ENCODE data around the gene HK3. TPM values are rescaled to one million over a fixed set of nuclear protein-coding genes. Genes with fewer than 3 reads are reported as not detected.

Gene HK3
- total RNA-seq, 2 donors from 2014 or later = 0.50 to 4.7 TPM

DNA sequence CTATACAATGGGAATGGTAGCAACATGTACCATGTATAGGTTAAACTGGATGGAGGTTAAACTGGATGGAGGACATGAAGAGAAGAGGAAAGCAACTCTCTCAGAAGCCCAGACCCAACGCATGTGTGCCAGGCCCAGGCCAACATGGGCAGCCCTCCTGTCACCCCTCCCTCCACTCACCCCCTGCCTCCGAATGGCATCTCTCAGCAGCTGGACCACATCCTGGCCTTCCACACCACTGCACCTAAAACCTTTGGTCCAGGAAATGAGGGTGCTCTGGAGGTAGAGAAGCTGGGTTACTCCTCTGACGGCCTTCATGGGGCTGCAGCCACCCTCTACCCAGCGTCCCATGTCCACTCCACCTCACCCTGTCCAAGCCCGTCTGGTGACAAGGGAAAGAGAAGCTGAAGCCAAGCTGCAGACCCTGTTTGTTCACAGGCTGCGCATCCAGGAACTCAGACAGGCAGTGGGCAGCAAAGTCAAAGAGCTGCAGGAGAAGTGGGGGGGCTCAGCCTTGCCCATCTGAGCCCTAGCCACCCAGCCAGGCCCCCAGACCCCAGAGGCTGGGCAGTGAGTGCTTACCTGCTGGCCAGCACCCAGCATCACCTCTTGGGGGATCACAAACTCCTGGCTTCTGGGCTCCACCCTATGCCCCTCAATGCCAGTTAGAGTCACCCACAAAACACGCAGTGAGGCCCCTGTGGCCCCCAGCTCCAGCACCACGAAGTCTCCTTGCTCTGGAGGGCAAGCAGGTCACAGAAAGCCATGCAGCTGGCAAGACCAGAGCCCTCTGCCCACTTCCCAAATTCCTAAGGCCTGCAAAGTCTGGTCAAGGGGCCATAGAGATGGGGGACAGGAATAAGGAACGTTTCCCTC, 8.5 kb downstream of the HK3 start:
- no peak overlapping the region for H3K27ac ChIP-seq
- WGBS = 90% methylated on average over 8 of the region's 9 CpGs
- no peaks in the 10 kb centered on the region for H3K9me3 ChIP-seq
- intact Hi-C loops (cut with DNase I) = no loop called here
- TF ChIP-seq POLR2A (IDR thresholded peaks at IDR 0.05) = no peak
- no peak for TF ChIP-seq POLR2AphosphoS5 (IDR thresholded peaks at IDR 0.05)
- TF ChIP-seq, protein P1, sequence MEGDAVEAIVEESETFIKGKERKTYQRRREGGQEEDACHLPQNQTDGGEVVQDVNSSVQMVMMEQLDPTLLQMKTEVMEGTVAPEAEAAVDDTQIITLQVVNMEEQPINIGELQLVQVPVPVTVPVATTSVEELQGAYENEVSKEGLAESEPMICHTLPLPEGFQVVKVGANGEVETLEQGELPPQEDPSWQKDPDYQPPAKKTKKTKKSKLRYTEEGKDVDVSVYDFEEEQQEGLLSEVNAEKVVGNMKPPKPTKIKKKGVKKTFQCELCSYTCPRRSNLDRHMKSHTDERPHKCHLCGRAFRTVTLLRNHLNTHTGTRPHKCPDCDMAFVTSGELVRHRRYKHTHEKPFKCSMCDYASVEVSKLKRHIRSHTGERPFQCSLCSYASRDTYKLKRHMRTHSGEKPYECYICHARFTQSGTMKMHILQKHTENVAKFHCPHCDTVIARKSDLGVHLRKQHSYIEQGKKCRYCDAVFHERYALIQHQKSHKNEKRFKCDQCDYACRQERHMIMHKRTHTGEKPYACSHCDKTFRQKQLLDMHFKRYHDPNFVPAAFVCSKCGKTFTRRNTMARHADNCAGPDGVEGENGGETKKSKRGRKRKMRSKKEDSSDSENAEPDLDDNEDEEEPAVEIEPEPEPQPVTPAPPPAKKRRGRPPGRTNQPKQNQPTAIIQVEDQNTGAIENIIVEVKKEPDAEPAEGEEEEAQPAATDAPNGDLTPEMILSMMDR (IDR thresholded peaks at IDR 0.05) = no peak
- DNase-seq (ENCODE audit: low spot score) = no peak
- no peak overlapping the region for H3K4me3 ChIP-seq
- H3K27me3 ChIP-seq (replicated peaks; ENCODE audit: insufficient read depth) = no peaks in the 10 kb centered on the region
- no peaks in the 10 kb centered on the region for H3K36me3 ChIP-seq
- H3K4me1 ChIP-seq (replicated peaks) = no peaks in the 10 kb centered on the region

DNA sequence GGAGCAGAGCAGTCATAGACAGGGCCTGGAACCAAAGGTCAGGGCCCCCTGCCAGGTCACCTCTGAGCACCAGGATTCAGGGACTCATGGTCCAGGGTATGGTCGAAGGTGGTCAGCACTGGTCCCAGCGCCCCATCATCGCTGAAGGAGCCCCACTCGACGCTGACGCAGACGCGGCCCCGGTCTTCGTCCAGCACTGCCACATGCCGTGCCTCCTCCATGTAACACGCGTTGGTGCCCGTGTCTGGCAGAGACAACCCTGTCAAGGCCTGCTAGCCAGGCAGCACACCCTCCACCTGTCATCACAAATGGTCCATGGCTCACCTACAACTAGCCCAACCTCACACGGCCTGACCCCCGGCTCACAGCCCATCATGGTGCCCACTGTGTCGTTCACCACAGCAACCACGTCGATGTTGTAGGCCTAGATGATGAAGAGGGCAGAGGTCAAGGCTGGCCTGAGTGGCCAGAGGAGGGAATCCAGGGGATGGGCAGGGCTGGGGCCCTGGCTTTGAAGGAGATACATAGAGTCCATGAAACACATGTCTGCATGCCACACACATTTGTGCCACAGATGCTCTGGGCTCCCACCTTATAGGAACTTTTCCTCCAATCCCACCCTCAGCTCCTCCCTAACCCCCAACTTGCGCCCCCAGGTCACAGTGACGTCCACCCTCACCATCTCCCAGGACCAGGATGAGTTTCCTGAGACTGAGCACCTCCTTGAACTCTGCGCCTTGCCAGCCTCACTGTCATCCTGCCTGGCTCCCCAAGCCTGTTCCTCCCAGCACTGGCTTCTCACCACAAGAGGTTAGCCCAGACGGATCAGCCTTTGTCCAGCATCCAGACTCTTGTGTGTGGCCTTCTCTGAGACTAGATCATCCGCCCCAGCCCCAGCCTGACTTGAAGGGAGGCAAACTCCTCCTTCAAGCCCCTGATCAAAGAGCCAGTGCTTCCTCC, 9.5 kb downstream of the HK3 start:
- no peaks in the 10 kb centered on the region for H3K4me1 ChIP-seq (replicated peaks)
- intact Hi-C loops (cut with DNase I) = no loop called here
- TF ChIP-seq POLR2AphosphoS5 (IDR thresholded peaks at IDR 0.05) = no peak
- TF ChIP-seq POLR2A (IDR thresholded peaks at IDR 0.05) = no peak
- TF ChIP-seq, protein P1 (IDR thresholded peaks at IDR 0.05) = no peak
- no peaks in the 10 kb centered on the region for H3K36me3 ChIP-seq
- WGBS = 84% methylated on average over 10 of the region's 24 CpGs
- no peak for DNase-seq (ENCODE audit: low spot score)
- no peak overlapping the region for H3K27ac ChIP-seq
- no peak overlapping the region for H3K4me3 ChIP-seq
- no peaks in the 10 kb centered on the region for H3K9me3 ChIP-seq
- H3K27me3 ChIP-seq (replicated peaks; ENCODE audit: insufficient read depth) = no peaks in the 10 kb centered on the region

DNA sequence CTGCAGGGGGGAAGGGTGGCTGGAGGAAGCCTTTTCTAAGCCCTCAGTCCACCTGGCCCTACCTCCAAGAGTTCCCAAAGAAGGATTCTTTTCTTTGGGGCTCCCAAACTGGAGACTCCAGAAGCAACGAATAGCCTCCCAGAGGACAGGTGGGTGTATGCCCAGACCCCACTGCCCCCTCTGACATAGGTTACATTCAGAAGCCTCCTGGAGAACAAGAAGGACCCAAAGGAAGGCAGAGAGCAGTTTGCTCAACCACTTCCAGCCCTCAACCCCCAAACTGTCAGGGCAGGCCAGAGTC, 10.3 kb downstream of the HK3 start:
- DNase-seq (ENCODE audit: low spot score) = no peak
- intact Hi-C loops (cut with DNase I) = no loop called here
- Histone ChIP-seq H3K4me3 (no peak overlapping the region), H3K4me1 (replicated peaks) (no peaks in the 10 kb centered on the region), H3K27me3 (replicated peaks; ENCODE audit: insufficient read depth) (no peaks in the 10 kb centered on the region), H3K27ac (no peak overlapping the region), H3K9me3 (no peaks in the 10 kb centered on the region), H3K36me3 (no peaks in the 10 kb centered on the region)
- TF ChIP-seq, protein P1 (IDR thresholded peaks at IDR 0.05) = no peak
- TF ChIP-seq POLR2A (IDR thresholded peaks at IDR 0.05) (no peak), POLR2AphosphoS5 (IDR thresholded peaks at IDR 0.05) (no peak)
- 93% methylated on average over 1 of the region's 1 CpG for WGBS

DNA sequence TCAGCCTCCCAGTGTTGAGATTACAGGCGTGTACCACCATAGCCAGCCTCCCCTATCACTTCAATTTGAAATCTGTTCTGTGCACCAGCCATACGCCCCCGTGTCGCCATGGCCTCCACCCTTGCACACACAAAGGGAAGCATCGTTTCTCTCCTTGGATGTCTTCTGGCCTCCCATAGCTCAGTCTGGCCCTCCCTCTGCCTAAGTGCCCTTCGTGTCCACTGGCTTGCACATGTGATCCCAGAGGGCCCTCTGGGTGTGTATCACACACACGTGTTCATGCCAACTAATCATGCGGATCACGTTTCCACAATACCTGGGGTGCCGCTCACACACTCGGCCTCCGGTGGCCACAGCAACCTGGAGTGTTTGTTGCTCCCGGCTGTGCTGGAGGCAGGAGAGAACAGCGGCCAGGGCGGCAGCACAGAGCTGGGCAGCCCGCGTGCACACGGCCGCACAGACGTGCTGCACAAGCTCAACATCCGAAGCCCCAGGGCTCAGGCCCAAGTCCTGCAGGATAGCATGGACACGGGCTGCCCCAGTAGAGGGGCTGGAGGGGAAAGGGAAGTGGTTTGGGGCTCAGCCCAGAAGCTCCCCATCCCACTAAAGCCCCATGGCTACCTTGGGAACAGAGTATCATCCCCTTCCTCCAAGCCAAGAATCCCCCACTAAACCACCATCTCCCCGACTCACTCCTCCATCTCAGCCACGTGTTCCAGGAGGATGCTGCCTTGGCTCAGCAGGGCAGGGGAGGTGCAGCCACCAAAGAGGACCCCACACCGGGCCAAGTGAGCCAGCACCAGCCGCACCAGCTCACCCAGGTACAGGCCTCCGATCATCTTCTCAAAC, 10.9 kb downstream of the HK3 start:
- intact Hi-C loops (cut with DNase I) = no loop called here
- H3K4me1 ChIP-seq (replicated peaks) = no peaks in the 10 kb centered on the region
- H3K27ac ChIP-seq = no peak overlapping the region
- H3K36me3 ChIP-seq = no peaks in the 10 kb centered on the region
- no peak for DNase-seq (ENCODE audit: low spot score)
- TF ChIP-seq POLR2AphosphoS5 (IDR thresholded peaks at IDR 0.05) (no peak), POLR2A (IDR thresholded peaks at IDR 0.05) (no peak)
- TF ChIP-seq, protein P1 (IDR thresholded peaks at IDR 0.05) = no peak
- no peak overlapping the region for H3K4me3 ChIP-seq
- WGBS = 92% methylated on average over 26 of the region's 27 CpGs
- H3K9me3 ChIP-seq = no peaks in the 10 kb centered on the region
- H3K27me3 ChIP-seq (replicated peaks; ENCODE audit: insufficient read depth) = no peaks in the 10 kb centered on the region

Measured in prostate gland (tissue), 2 donors.